ENCODE measurements around the gene PIGU. TPM values are rescaled to one million over a fixed set of nuclear protein-coding genes. Genes with fewer than 3 reads are reported as not detected.

Gene PIGU
- total RNA-seq, 1 experiment from 2014 or later, result 32.8 TPM

- Mint-ChIP-seq H3K4me3 (no peak overlapping the region), H3K4me1 (peaks cover 8 to 9% of the 10 kb centered on the region in 2 experiments), H3K9me3 (no peaks in the 10 kb centered on the region), H3K27me3 (ENCODE audit: low read depth) (no peaks in the 10 kb centered on the region; the same call in 1 of the 2 replicates), H3K27ac (no peak overlapping the region), H3K36me3 (ENCODE audit: insufficient read depth in 1 of 3, low read depth in 3 of 3) (peaks cover 0 to 4% (median 2%) of the 10 kb centered on the region in 3 experiments; a peak in 3 of 7 replicates)
- H3K79me2 ChIP-seq (ENCODE audit: insufficient read depth, low read length), result peaks cover 5% of the 10 kb centered on the region; the same call in 1 of the 2 replicates
- no peak overlapping the region for H3K14ac ChIP-seq (ENCODE audit: insufficient read depth, low read length)
- no CpG with 5 or more reads among the region's 5 CpGs for WGBS (ENCODE audit: extremely low coverage, insufficient read length, low lambda C conversion rate)
- no peaks in the 10 kb centered on the region for H3K27me3 ChIP-seq (ENCODE audit: insufficient read depth, low read length)
- H4K5ac ChIP-seq (ENCODE audit: insufficient read length, low read depth, low read length), result no peak overlapping the region
- peaks cover 5% of the 10 kb centered on the region for H3K79me1 ChIP-seq (ENCODE audit: insufficient read depth, low read depth, low read length, poor library complexity, severe bottlenecking)
- H4K8ac ChIP-seq (replicated peaks; ENCODE audit: insufficient read length, low read depth, low read length), result no peak overlapping the region
- H3T11ph ChIP-seq (ENCODE audit: low read length), result no peak overlapping the region
- H2BK12ac ChIP-seq (ENCODE audit: insufficient read length, low read depth, low read length), result no peak overlapping the region
- H3K4me1 ChIP-seq (ENCODE audit: insufficient read depth, low read length), result no peaks in the 10 kb centered on the region; the same call in 1 of the 2 replicates
- H2BK5ac ChIP-seq (ENCODE audit: insufficient read length, low read length), result no peak overlapping the region
- no peak overlapping the region for H2BK15ac ChIP-seq (ENCODE audit: low read depth, low read length)
- H3K4me2 ChIP-seq (ENCODE audit: insufficient read depth, insufficient read length, low read length), result no peak overlapping the region
- H2AK5ac ChIP-seq (ENCODE audit: insufficient read length, low read length), result no peak overlapping the region
- no peaks in the 10 kb centered on the region for H3K9me3 ChIP-seq (ENCODE audit: control insufficient read depth, low read depth, low read length)
- no peak for DNase-seq
- peaks cover 4% of the 10 kb centered on the region for H3K23me2 ChIP-seq (ENCODE audit: insufficient read length, low read depth, low read length, poor library complexity, severe bottlenecking)
- H4K20me1 ChIP-seq (ENCODE audit: control insufficient read depth, insufficient read depth, insufficient read length), result no peaks in the 10 kb centered on the region
- H3K27ac ChIP-seq (ENCODE audit: insufficient read length, low read depth, low read length), result no peak overlapping the region
- H2BK120ac ChIP-seq (ENCODE audit: low read depth, low read length, poor library complexity, severe bottlenecking), result no peak overlapping the region
- H3K23ac ChIP-seq (ENCODE audit: insufficient read length, low read depth, low read length), result no peak overlapping the region
- no peak for TF ChIP-seq CTCF (conservative IDR thresholded peaks at IDR 0.05)
- H4K91ac ChIP-seq (ENCODE audit: insufficient read length, low read depth, low read length), result no peak overlapping the region
- H3K18ac ChIP-seq (ENCODE audit: insufficient read length, low read depth, low read length), result no peak overlapping the region
- H3K4ac ChIP-seq (ENCODE audit: low read depth, low read length), result no peak overlapping the region
- H3K9ac ChIP-seq (ENCODE audit: extremely low read depth, insufficient read length, low read length), result no peak overlapping the region
- H2AFZ ChIP-seq (ENCODE audit: low read length), result no peak overlapping the region
- no peak overlapping the region for H3K56ac ChIP-seq (ENCODE audit: insufficient read length, low read depth, low read length)
- no peak overlapping the region for H2BK20ac ChIP-seq (ENCODE audit: low read depth, low read length, poor library complexity, severe bottlenecking)
Measured at GRCh38 chr20:34673412-34673811, 3.5 kb downstream of the PIGU start.
